ENCODE results near the gene DTNA.

Gene DTNA

GRCh38 chr18:34809451-34810072 lies 99.5 kb downstream of the DTNA start:
- DNase-seq, result no peak

GRCh38 chr18:34816183-34816582 lies 106.1 kb downstream of the DTNA start:
- no peak for DNase-seq

- no peak for DNase-seq
Measured at GRCh38 chr18:34817636-34818035, 107.5 kb downstream of the DTNA start.

- DNase-seq, result no peak
Measured at GRCh38 chr18:34818064-34818463, 108.0 kb downstream of the DTNA start.

DNA sequence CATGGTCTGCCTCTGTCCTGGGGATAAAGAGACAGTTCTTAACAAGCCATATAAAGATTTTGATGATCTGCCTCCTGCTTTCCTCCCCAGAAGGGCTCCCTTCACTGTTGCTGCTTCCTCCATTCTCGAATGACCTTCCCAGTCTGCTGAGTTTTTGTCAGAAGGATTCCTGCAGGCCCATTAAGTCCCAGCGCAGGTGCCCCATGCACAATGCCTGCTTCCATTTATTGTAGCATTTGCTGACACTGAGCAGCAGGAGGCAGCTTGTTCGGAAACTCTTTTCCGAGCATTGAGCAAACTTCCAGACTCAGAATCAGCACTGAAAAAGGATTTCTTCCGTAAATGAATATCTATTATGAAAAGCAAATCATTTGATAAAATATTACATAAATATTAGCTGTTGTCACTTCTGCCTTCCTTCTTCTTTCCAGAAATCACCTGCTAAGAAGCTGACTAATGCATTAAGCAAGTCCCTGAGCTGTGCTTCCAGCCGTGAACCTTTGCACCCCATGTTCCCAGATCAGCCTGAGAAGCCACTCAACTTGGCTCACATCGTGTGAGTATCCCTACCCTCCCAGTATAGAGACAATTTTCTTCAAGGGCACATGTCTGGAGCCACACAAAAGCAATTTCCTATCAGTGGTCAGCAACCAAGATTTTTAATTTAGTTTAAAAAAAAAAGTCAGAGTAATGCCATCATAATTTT lies 110.4 kb downstream of the DTNA start:
- no peak for DNase-seq

DNA sequence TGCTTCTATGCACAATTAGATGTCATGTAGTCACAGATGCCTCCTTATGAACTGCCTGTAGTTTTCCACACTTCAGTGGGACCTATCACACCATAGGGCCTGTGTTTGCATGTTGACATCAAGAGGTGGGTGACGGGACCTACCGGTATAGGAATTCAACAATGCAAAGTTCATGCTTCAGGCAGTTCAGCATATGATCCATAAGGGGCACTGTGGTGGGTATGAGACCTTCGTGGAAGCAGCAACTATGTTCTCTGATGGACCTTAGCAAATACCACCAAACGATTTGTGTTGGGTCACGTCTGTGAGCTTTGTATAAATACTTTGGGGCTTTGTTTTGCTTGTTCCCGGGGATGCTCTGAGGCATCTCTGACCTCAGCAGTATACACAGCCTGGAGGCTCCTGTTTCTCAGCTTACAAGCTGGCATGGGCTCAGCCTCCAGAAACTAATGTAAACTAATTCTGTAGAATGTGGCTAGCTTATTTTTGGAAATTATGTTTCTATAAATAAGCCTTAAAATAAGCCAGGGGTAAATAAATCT lies 111.6 kb downstream of the DTNA start:
- DNase-seq, result no peak

GRCh38 chr18:34828093-34828492 lies 118.0 kb downstream of the DTNA start:
- no peak for DNase-seq

DNA sequence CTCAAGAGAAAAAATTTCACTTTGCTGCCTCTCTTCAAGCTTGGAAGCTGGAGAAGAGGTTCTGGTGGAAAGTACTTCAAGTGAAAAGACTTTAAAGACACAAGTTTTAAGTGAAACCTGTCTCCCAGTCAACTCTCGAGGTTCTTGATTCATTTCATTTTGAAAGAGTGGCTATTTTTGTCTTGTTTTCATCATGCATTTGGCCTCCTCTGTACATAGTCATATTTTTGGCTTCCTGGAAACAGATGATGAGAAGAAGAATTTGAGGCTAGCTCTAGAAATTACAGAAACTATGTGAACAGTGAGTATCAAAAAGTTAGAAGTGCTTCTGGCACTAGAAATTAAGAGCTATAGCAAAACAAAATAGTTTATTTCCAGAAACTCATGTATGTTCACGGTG lies 124.8 kb downstream of the DTNA start:
- DNase-seq, result no peak

GRCh38 chr18:34835466-34835865 lies 125.4 kb downstream of the DTNA start:
- no peak for DNase-seq

- DNase-seq, result no peak
Measured at GRCh38 chr18:34837769-34838272, 127.7 kb downstream of the DTNA start.

DNA sequence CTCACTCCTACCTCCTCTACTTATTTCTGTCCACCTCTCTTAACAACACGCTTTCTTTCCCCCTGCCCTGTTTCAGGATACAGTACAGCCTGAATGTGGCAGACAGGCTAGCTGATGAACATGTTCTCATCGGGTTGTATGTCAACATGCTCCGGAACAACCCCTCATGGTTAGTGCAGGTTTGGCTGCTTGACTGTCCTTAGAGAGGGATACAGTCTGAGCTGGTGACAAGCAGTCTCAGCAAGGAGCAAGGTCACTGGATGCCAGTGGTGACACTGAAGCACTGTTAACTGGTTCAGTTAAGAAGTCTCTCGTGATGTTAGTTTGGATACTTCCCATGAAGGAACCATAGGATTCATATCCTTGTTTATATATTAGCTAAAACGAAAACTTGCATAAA lies 128.6 kb downstream of the DTNA start:
- DNase-seq, result no peak

DNA sequence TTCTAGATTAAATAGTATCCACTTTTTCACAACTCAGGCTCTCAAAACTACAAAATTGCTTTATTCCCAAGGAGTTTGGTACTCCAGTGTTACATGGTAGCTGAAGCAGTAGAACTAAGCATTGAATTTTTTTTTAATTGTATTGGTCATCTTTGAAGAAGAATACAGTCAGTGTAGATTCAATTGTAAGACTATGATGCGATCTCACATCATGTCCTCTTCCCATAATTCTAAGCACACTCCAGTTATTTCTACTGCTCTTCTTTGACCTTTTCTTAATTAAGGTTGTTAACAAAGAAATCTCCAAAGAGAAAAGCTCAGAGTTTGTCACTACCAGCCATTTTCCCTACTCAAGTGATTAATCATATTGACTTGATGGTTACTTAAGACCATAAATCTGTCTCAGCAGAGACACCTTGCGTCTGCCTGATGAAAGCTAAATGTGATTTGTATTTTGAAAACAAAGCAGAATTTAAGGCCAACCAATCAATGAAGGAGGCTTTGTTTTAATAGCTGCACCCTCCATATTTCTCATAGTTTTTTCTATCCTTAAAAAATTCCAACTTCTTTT lies 130.2 kb downstream of the DTNA start:
- DNase-seq, result no peak

GRCh38 chr18:34841891-34842290 lies 131.8 kb downstream of the DTNA start:
- no peak for DNase-seq

DNA sequence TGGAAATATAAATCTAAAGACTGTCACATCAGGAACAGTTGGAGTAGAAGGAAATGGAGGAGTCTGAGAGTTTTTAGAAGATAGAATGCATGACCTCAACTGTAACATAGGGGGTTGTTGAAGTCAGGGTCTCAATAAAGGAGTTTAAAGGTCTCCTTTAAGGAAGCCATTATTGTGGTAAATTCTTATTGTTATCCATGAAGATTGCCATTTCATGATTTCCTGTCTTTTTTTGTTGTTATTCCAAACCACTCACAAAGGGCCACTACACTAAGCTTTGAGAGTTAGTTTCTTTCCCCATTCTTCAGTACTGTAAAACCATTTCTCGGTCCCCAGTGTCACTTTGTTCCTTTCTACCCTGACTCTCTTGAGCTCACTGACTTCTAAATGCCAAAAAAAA lies 134.0 kb downstream of the DTNA start:
- DNase-seq, result no peak

- DNase-seq, result no peak
Measured at GRCh38 chr18:34844732-34845459, 134.8 kb downstream of the DTNA start.

DNA sequence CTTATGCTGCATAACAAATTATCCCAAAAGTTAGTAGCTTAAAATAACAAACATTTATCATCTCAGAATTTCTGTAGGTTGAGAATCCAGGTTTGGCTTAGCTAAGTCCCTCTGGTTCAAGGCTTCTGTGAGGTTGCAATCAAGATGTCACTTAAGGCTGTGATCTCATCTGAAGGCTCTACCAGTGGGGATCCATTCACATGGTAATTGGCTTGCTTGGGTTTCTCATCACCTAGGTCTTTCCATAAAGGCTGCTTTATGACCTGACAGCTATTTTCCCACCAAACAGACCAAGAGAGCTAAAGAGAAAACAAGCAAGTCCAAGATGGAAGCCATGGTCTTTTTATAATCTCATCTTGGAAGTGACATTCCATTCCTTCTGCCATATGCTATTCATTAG lies 137.3 kb downstream of the DTNA start:
- no peak for DNase-seq

- no peak for DNase-seq
Measured at GRCh38 chr18:34848156-34848555, 138.1 kb downstream of the DTNA start.

GRCh38 chr18:34848695-34849094 lies 138.6 kb downstream of the DTNA start:
- DNase-seq, result no peak

GRCh38 chr18:34857320-34857719 lies 147.2 kb downstream of the DTNA start:
- no peak for DNase-seq

GRCh38 chr18:34858188-34858587 lies 148.1 kb downstream of the DTNA start:
- DNase-seq, result no peak

GRCh38 chr18:34859496-34859895 lies 149.4 kb downstream of the DTNA start:
- DNase-seq, result no peak

GRCh38 chr18:34862561-34862960 lies 152.5 kb downstream of the DTNA start:
- no peak for DNase-seq

GRCh38 chr18:34863702-34864101 lies 153.6 kb downstream of the DTNA start:
- DNase-seq, result no peak

Measured in cortex of kidney (tissue), 1 donor.